Naive thymus-derived CD8-positive, alpha-beta T cell (primary cell): ENCODE measurements around the gene ANKRD16. TPM values are rescaled to one million over a fixed set of nuclear protein-coding genes. Genes with fewer than 3 reads are reported as not detected.

Experiments
- ATAC-seq, 2 donors: fragments of 150-1000 bp; cut with Tn5 transposase in 1 of 2; sonication (Bioruptor Pico), chemical (Tn5 transposase) in 1 of 2; 1 replicate in 1 of 2; 2 replicates in 1 of 2; pipeline ENCODE4 v1.10.0; 2021; ENCODE audit warnings: mild to moderate bottlenecking in 2 of 2, moderate library complexity in 2 of 2
- POLR2A ChIA-PET: fragments of 350-600 bp; sonication (Branson Sonifier 250); formaldehyde crosslinking; loops from one replicate; lab custom pipeline; 2021; ENCODE audit warnings: antibody characterized with exemption; lab: Charles Lee
- DNase-seq, 10 donors: peaks; one replicate each; pipeline versions ENCODE4 v3.0.0 to v3.0.0-alpha.2; 2020 to 2022
- H3K27ac Mint-ChIP-seq, 10 donors: one replicate each; pipeline ENCODE4 v1.8.0; 2020 to 2022; ENCODE audit warnings: mild to moderate bottlenecking in 10 of 10, mixed read lengths in 10 of 10, moderate library complexity in 4 of 10, inconsistent platforms in 1 of 10
- H3K27me3 Mint-ChIP-seq, 5 donors: one replicate each; pipeline ENCODE4 v1.8.0; 2021 to 2022; ENCODE audit warnings: mixed read lengths in 5 of 5
- H3K36me3 Mint-ChIP-seq, 3 donors: one replicate each; pipeline ENCODE4 v1.8.0; 2020 to 2022; ENCODE audit warnings: mixed read lengths in 3 of 3, mild to moderate bottlenecking in 2 of 3, inconsistent platforms in 1 of 3
- H3K4me1 Mint-ChIP-seq, 4 donors: one replicate each; pipeline ENCODE4 v1.8.0; 2021 to 2022; ENCODE audit warnings: mixed read lengths in 4 of 4
- H3K4me3 Mint-ChIP-seq, 10 donors: one replicate each; pipeline ENCODE4 v1.8.0; 2020 to 2022; ENCODE audit warnings: mild to moderate bottlenecking in 10 of 10, mixed read lengths in 10 of 10, moderate library complexity in 6 of 10, inconsistent platforms in 1 of 10
- H3K9me3 Mint-ChIP-seq, 9 donors: one replicate each; pipeline ENCODE4 v1.8.0; 2020 to 2022; ENCODE audit warnings: mixed read lengths in 9 of 9, mild to moderate bottlenecking in 3 of 9, inconsistent platforms in 1 of 9, moderate library complexity in 1 of 9
- polyA plus RNA-seq, 3 donors: library from polyadenylated mRNA; unstranded; fragments of 300-500 nt; fragmentation: Illumina TruSeq; gene quantifications; one replicate each; pipeline ENCODE4 v1.2.3, GENCODE V29; 2021
- total RNA-seq, 8 experiments: library from RNA in 2 of 8; stranded (reverse) in 2 of 8; gene quantifications; one replicate each; pipeline ENCODE4 v1.2.3 and lab custom pipeline; 2021 to 2026

Gene ANKRD16
- 1 to 10 TPM; 8.4 to 9.2 TPM for total RNA-seq
- 1 to 10 TPM; 3.0 to 5.9 (median 5.8) TPM for polyA plus RNA-seq
- total RNA-seq (lab: John Stamatoyannopoulos, UW) = 3.9 to 13.2 (median 7.7) reads per million in 6 experiments

DNA sequence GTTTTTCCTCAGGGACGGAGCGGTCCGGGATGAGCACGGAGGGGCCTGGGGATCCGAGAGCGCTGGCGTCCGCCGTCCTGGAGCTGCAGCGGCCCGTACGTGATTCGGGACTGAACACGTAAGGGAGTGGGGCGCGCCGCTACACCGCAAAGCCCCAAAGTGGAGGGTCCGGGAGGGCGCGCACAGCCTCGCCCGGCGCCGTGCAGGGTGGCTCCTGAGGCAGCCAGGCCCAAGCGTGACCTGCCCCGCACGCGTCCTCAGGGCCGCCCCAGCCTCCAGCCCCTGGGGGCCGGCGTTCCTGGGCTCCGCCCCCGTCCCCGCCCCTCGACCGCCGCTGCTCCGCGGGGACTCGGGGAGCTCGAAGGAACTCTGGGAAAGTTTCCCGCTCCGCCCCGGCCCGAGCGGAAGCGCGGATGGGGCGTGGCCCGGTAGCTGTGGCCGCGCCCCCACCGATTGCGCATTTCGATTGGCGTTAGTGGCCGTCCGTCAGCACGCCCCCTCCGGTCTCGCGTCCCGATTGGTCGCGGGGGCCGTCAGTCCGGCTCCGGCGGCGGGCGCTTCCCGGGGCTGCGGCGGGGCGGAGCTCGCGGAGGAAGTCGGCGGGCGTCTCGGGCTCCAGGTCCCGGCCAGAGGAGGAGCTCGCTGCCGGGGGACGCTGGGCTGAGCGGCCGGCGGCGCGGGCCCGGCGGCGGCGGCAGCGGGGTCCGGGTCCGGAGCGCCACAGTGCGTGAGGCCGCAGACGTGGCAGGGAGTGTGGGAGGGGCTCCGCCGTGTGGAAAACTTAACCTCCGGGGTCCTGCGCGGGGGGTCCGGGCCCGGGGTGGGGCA is at the start of gene ANKRD16, which contains the start of gene FBH1:
TSS of gene ANKRD16 (minus strand) at position 270 of the 828 bp plus-strand sequence. CDS start 539 bp downstream, outside the sequence.
TSS of gene FBH1 (plus strand) at position 620 of the 828 bp plus-strand sequence. CDS start at position 723, 103 bp downstream.
- peak within 1 kb of the TSS; percentile 85 to 97 (median 94) for H3K4me3 Mint-ChIP-seq
- peak; percentile 84 to 87 for ATAC-seq
- peak; percentile 93 to 98 (median 96) for DNase-seq
- H3K4me1 Mint-ChIP-seq = peaks cover 31 to 58% (median 53%) of the 10 kb centered on the region in 4 donors
- H3K27me3 Mint-ChIP-seq = no peaks in the 10 kb centered on the region
- peak within 1 kb of the TSS; percentile 81 to 92 (median 86) for H3K27ac Mint-ChIP-seq
- no peaks in the 10 kb centered on the region for H3K9me3 Mint-ChIP-seq
- H3K36me3 Mint-ChIP-seq = peaks cover 5 to 32% (median 7%) of the 10 kb centered on the region in 3 donors
- POLR2A ChIA-PET = interaction anchor here (0.5 to 1.9 kb wide), 15 partner anchors 13 to 1303 kb away, joined by 3 to 20 read pairs (median 4); partner anchors contain the start of genes GDI2, IL15RA, PFKFB3 and TASOR2

DNA sequence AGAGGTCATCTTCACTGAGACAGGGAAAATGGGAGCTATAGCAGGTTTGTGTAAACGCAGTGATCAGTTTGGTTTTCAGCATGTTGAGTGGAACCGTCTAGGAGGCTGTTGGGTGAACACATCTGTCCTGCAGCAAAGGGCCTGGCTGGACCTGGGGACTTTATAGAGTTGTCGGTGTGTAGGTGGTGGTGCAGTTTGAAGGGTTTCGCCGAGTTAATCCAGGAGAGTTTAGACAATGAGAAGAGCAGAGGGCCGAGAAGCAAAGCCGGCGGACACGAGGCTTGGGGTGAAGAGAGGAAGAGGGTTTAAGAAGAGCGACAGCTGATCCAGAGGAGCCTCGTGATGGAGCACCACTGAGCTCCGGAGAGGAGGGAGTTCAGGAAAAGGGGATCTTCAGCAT is 48.6 kb upstream of the ANKRD16 start:
- ATAC-seq (no peak), DNase-seq (no peak)
- Mint-ChIP-seq H3K27ac (peak overlapping the region in 2 of 10 donors; percentile 2 to 9), H3K4me1 (peaks cover 0 to 3% (median 0%) of the 10 kb centered on the region in 4 donors), H3K27me3 (no peaks in the 10 kb centered on the region), H3K36me3 (peaks cover 0 to 40% (median 4%) of the 10 kb centered on the region in 3 donors), H3K9me3 (no peaks in the 10 kb centered on the region), H3K4me3 (no peak overlapping the region)
- POLR2A ChIA-PET = no interaction called here

DNA sequence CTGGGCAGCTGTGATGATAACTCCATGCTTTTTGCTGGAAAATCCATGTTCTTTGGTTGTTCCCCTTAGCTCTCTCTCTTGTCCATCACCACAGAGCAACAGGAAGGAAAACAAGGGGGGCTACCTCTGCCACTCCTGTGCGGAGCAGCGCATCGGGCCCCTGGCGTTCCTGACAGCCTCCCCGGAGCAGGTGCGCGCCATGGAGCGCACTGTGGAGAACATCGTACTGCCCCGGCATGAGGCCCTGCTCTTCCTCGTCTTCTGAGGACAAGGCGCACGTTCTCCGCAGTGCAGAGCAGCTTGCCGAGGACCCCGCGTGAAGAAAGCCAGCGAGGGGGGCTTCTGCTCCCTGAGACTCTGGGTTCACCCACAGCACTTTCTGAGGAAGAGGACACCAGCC is 47.3 kb upstream of the ANKRD16 start:
- POLR2A ChIA-PET = no interaction called here
- peaks cover 0 to 3% (median 0%) of the 10 kb centered on the region in 4 donors for H3K4me1 Mint-ChIP-seq
- H3K27ac Mint-ChIP-seq = peak overlapping the region in 1 of 10 donors; percentile 68
- ATAC-seq = no peak
- peaks cover 0 to 52% (median 4%) of the 10 kb centered on the region in 3 donors for H3K36me3 Mint-ChIP-seq
- H3K9me3 Mint-ChIP-seq = no peaks in the 10 kb centered on the region
- H3K27me3 Mint-ChIP-seq = no peaks in the 10 kb centered on the region
- H3K4me3 Mint-ChIP-seq = no peak overlapping the region
- no peak for DNase-seq

DNA sequence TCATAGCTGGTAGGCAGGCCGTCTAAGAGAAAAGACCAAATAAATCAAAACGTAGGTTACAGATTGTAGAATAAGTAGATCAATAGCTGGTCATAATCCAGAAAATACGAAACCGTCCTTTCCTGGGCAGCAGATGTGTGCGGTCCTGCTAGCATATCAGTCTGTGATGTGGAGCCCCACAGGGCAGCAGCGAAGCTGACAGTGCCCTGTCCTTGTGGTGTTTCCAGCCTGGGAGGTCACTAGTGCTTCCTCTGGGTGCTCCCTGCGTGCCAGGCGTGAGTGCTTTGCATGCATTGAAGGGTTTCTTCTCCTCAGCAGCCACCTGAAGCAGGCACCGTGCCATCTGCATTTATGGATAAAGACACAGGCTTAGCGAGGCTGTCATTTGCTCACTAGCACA is 45.9 kb upstream of the ANKRD16 start:
- no peak overlapping the region for H3K4me3 Mint-ChIP-seq
- POLR2A ChIA-PET = no interaction called here
- peaks cover 0 to 3% (median 0%) of the 10 kb centered on the region in 4 donors for H3K4me1 Mint-ChIP-seq
- peak overlapping the region in 1 of 10 donors; percentile 7 for H3K27ac Mint-ChIP-seq
- ATAC-seq = no peak
- no peaks in the 10 kb centered on the region for H3K9me3 Mint-ChIP-seq
- no peak for DNase-seq
- H3K27me3 Mint-ChIP-seq = no peaks in the 10 kb centered on the region
- peaks cover 4 to 65% (median 5%) of the 10 kb centered on the region in 3 donors for H3K36me3 Mint-ChIP-seq

DNA sequence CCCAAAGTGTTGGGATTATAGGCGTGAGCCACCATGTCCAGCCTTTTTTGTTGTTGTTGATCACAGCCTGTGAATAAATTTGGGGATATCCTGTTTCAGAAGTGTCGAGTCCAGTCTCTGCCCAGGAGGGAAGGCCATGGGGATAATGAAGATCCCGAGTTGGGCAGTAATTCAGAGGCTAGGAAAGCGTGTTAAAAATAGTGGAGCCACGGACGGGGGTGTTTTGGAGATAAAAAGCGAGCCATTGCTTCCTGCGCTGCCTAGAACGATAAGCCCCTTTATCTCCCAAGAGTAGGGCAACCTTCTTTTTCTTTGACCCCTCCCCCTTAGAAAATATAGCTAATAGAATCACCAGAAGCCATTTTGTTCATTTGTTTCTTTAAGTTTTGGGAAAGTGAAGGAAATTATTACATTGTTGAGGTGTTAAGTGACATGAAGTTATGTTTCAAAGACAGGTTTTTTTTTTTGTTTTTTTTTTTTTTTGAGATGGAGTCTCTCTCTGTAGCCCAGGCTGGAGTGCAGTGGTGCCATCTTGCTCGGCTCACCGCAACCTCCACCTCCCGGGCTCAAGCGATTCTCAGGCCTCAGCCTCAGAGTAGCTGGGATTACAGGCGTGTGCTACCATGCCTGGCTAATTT is 44.3 kb upstream of the ANKRD16 start:
- H3K27me3 Mint-ChIP-seq = no peaks in the 10 kb centered on the region
- H3K4me1 Mint-ChIP-seq = peaks cover 0 to 3% (median 0%) of the 10 kb centered on the region in 4 donors
- H3K4me3 Mint-ChIP-seq = no peak overlapping the region
- POLR2A ChIA-PET = interaction anchor here (0.7 kb wide), 1 partner anchor 11 kb away, joined by 3 read pairs; no protein-coding TSS in a partner anchor
- DNase-seq (no peak), ATAC-seq (no peak)
- H3K9me3 Mint-ChIP-seq = no peaks in the 10 kb centered on the region
- H3K36me3 Mint-ChIP-seq = peaks cover 4 to 81% (median 8%) of the 10 kb centered on the region in 3 donors
- H3K27ac Mint-ChIP-seq = peak overlapping the region in 2 of 10 donors; percentile 19 to 57

DNA sequence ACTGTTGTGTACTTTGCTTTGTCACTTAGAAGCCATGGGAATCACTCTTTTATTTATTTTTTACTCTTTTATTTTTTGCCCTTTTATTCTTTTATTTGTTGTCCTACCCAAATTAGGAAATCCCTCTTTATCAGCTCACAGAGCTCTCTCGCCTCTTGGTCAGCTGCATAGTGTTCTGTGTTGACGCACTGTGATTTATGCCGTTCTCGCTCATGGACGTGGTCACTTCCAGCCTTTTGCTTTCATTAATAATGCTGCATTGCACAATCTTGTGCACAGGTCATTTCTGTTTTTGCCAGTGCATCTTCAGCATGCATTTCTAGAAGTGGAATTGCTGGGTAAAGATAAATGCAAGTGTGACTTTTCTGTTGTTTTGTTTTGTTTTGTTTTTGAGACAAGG is 42.7 kb upstream of the ANKRD16 start:
- POLR2A ChIA-PET = no interaction called here
- Mint-ChIP-seq H3K27me3 (no peaks in the 10 kb centered on the region), H3K9me3 (no peaks in the 10 kb centered on the region), H3K27ac (peak overlapping the region in 1 of 10 donors; percentile 48), H3K4me3 (no peak overlapping the region), H3K4me1 (no peaks in the 10 kb centered on the region), H3K36me3 (peaks cover 4 to 83% (median 15%) of the 10 kb centered on the region in 3 donors)
- ATAC-seq (no peak), DNase-seq (no peak)

DNA sequence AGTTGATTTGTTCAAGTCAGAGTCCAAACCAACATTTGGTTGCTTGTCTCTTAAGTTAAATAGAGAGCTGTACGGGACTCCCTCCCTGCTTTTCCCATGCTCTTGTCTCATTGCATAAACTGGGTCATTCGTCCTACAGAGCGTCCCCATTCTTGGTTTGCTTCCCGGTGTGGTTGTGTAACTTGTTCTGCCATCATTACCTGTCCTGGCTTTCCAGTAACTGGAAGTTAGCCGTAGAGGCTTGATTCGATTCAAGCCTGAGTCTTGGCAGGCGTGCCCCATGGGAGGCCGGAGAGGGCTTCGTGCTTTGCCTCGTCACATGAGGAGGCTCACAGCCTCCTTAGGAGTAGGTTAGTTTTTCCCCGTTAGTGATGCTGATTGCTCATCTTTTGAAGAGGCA is 40.6 kb upstream of the ANKRD16 start:
- H3K36me3 Mint-ChIP-seq = peaks cover 0 to 84% (median 21%) of the 10 kb centered on the region in 3 donors
- no peaks in the 10 kb centered on the region for H3K27me3 Mint-ChIP-seq
- H3K9me3 Mint-ChIP-seq = no peaks in the 10 kb centered on the region
- H3K27ac Mint-ChIP-seq = peak overlapping the region in 4 of 10 donors; percentile 43 to 69 (median 61)
- no peak for ATAC-seq
- H3K4me1 Mint-ChIP-seq = no peaks in the 10 kb centered on the region
- POLR2A ChIA-PET = no interaction called here
- no peak overlapping the region for H3K4me3 Mint-ChIP-seq
- DNase-seq = no peak

DNA sequence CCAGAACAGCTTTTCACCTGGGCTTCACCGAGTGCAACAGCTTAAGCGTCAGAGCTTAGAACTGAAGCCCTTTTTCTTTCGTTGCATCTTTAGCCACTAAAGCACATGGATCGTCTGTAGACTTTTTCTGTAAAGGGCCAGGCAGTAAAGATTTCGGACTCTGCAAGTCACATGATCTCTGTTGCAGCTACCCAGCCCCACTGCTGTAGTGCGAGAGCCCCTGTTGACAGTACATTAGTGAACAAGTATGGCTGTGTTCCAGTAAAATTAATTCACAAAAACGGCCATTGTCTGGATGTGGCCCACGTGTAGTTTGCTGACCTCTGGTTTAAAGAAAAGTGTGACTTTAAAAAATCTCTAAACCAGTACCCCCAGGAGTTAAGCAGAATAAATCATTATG is 39.7 kb upstream of the ANKRD16 start:
- ATAC-seq (no peak), DNase-seq (no peak)
- Mint-ChIP-seq H3K4me1 (peaks cover 0 to 2% (median 0%) of the 10 kb centered on the region in 4 donors), H3K27me3 (no peaks in the 10 kb centered on the region), H3K36me3 (peaks cover 0 to 87% (median 25%) of the 10 kb centered on the region in 3 donors), H3K4me3 (no peak overlapping the region), H3K9me3 (no peaks in the 10 kb centered on the region), H3K27ac (no peak overlapping the region)
- POLR2A ChIA-PET = no interaction called here

DNA sequence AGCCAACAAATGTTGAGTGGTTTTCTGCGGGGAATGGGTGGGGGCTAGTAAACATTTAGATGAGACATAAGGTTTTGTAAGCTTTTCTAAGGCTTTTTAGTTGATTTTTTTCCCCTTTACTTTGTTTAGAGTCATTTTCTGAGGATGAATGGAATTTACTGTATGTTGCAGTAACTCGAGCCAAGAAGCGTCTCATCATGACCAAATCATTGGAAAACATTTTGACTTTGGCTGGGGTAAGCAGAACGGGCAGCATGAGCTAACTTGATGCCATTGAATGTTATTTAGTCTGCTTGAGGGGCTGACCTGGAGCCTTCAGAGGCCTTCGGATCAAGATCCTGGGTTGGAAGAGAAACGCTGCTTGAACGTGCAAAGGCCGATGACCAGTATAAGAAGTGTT is 37.6 kb upstream of the ANKRD16 start:
- POLR2A ChIA-PET = no interaction called here
- peak overlapping the region in 1 of 10 donors; percentile 53 for H3K27ac Mint-ChIP-seq

DNA sequence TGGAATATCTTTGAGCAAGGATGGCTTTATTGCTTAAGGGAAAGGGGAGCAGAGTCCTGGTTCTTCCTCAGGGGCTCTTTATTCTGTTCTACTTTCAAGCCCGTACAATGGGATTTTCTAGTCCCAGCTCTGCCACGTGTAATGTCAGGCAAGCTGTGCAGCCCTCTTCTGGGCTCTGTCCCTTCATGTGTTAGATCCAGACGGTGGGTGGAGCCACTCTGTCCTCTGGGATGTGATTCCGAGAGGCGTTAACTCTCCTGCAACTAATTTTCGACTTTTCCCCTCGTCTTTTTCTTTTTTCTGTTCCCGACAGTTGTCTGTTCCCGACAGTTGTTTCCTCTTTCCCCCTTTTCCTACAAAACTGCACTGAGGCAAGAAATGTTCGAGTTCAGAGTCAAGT is 35.2 kb upstream of the ANKRD16 start:
- H3K4me3 Mint-ChIP-seq = no peak overlapping the region
- DNase-seq (no peak), ATAC-seq (no peak)

More for the DNA sequence above, 37.6 kb upstream of the ANKRD16 start:
- Mint-ChIP-seq H3K27me3 (no peaks in the 10 kb centered on the region), H3K4me3 (no peak overlapping the region), H3K4me1 (peaks cover 0 to 2% (median 0%) of the 10 kb centered on the region in 4 donors), H3K36me3 (peaks cover 0 to 98% (median 28%) of the 10 kb centered on the region in 3 donors), H3K9me3 (no peaks in the 10 kb centered on the region)
- no peak for ATAC-seq
- no peak for DNase-seq

DNA sequence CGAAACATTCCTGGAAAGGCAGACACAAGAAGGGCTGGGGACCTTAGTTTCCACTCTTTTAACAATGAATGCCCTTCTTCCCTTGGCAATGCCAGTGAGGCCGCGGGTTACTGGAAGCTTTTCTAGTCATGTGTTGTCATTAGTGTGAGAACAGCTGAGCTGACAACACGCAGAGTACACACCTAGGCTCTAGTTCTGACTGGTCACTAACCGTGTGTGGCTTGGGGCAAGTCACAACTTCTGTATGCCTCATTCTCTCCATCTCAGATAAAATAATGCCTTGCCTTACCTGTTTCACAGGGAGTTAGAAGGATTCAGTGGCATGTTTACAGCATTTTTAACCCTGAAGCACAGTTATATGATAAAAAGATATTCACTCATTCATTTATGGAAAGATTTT is 32.1 kb upstream of the ANKRD16 start:
- Mint-ChIP-seq H3K27ac (no peak overlapping the region), H3K4me3 (no peak overlapping the region), H3K4me1 (peaks cover 0 to 5% (median 0%) of the 10 kb centered on the region in 4 donors), H3K36me3 (peaks cover 0 to 96% (median 32%) of the 10 kb centered on the region in 3 donors), H3K27me3 (no peaks in the 10 kb centered on the region), H3K9me3 (no peaks in the 10 kb centered on the region)
- no peak for DNase-seq
- no peak for ATAC-seq
- POLR2A ChIA-PET = no interaction called here

More for the DNA sequence above, 35.2 kb upstream of the ANKRD16 start:
- H3K9me3 Mint-ChIP-seq = no peaks in the 10 kb centered on the region
- H3K27me3 Mint-ChIP-seq = no peaks in the 10 kb centered on the region
- no peak overlapping the region for H3K27ac Mint-ChIP-seq
- POLR2A ChIA-PET = no interaction called here
- H3K36me3 Mint-ChIP-seq = peaks cover 0 to 98% (median 21%) of the 10 kb centered on the region in 3 donors
- H3K4me1 Mint-ChIP-seq = peaks cover 0 to 5% (median 0%) of the 10 kb centered on the region in 4 donors

DNA sequence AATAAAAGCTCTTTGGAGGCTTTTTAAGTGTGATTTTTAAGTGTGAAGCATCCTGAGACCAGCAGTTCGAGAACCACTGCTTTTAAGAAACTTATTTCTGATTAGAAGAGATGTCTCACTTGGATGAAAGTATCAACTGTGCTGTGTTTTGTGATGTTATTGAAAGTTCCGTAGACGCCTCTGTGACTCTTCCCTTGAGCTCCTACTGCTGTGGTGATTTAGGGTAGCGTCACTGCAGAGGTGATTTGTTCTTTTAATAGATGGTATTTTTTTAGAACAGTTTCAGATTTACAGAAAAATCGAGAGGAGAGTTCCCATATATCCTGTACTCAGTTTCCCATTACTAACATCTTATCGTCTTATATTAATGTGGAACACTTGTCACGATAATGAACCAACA is 29.9 kb upstream of the ANKRD16 start:
- peaks cover 0 to 4% (median 0%) of the 10 kb centered on the region in 4 donors for H3K4me1 Mint-ChIP-seq
- DNase-seq = no peak
- no peaks in the 10 kb centered on the region for H3K27me3 Mint-ChIP-seq
- H3K4me3 Mint-ChIP-seq = no peak overlapping the region
- H3K9me3 Mint-ChIP-seq = no peaks in the 10 kb centered on the region
- peaks cover 0 to 96% (median 33%) of the 10 kb centered on the region in 3 donors for H3K36me3 Mint-ChIP-seq
- no peak for ATAC-seq
- H3K27ac Mint-ChIP-seq = no peak overlapping the region
- POLR2A ChIA-PET = no interaction called here
